Putamen (tissue), 1 donor: Measurements from ENCODE around the gene CAMK4.
A peak's percentile ranks its signal among the peaks of the same experiment; 100 is the strongest.

ENCODE experiments used
- DNase-seq: peaks from one replicate; pipeline ENCODE4 v3.0.0-alpha.2; 2016; ENCODE audit warnings: low spot score

The CAMK4 gene

GRCh38 chr5:111422747-111423720 lies 198.8 kb downstream of the CAMK4 start:
- no peak for DNase-seq

- DNase-seq, result no peak
Measured at GRCh38 chr5:111425205-111425604, 201.0 kb downstream of the CAMK4 start.

GRCh38 chr5:111427762-111428161 lies 203.6 kb downstream of the CAMK4 start:
- DNase-seq, result no peak

DNA sequence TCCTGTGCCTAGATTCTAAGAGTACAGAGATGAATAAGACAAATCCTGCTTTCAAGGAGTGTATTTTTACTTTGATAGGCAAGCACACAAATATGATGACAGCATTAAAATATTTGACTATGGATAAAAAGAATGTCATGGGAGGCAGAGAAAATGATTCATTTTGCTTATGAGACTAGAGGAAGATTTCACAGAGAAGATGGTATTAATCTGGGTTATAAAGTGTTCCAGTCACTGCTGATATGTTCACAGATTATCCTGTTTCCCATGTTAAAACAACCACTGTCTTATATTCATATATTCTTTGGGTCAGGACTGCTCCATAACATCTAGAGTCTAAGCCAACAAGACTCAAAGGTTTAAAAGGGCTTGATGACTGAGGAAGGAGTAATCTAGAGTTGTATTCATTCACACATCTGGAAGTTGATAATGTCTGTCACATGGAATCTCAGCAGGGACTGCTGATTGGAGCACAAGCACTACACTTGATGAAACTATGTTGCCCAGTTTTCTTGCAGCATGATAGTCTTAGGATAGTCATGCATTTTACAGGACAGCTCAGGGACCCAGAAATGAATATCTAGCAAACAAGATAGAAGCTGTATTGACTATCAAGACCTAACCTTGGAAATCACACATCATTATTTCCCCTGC lies 208.8 kb downstream of the CAMK4 start:
- no peak for DNase-seq

DNA sequence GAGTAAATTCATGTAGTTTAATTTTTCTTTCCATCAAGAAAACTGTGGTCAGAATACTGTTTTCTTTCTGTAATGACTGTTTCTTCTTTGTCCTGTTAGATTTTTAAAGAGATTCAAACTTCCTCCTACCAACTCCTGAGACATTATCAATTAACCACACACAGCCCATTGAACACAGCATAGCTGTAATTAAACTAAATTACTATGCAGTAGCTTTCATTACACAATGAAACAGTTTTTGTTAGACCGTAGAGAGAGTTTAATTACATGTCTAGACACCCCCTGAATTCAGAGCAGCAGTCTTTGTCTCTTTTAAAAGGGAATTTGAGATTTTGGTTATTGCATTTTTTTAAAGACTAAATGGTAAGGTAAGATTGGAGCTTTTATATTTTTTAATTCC lies 210.6 kb downstream of the CAMK4 start:
- DNase-seq, result no peak

GRCh38 chr5:111439473-111440075 lies 215.4 kb downstream of the CAMK4 start:
- DNase-seq, result no peak

GRCh38 chr5:111447099-111447498 lies 222.9 kb downstream of the CAMK4 start:
- no peak for DNase-seq

DNA sequence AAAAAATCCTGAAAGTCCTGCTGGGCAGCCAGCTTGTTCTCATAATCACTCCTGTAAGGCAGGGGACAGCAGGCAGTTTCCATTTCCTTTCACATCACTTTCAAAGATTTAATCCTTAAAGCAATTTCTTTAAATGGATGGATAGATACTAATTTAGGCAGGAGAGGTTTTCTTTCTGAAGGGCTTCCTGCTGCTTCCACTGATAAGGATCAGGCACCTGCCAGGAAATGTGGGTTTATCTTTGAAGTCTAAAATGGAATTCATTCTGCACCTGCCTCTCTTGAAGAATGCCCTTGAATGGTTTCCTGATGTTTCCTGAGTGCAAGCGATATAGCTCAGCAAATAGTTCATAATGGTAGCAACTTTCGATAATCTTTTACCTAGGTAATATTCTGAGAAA lies 223.6 kb downstream of the CAMK4 start:
- DNase-seq, result no peak

- DNase-seq, result no peak
Measured at GRCh38 chr5:111453295-111453694, 229.1 kb downstream of the CAMK4 start.

DNA sequence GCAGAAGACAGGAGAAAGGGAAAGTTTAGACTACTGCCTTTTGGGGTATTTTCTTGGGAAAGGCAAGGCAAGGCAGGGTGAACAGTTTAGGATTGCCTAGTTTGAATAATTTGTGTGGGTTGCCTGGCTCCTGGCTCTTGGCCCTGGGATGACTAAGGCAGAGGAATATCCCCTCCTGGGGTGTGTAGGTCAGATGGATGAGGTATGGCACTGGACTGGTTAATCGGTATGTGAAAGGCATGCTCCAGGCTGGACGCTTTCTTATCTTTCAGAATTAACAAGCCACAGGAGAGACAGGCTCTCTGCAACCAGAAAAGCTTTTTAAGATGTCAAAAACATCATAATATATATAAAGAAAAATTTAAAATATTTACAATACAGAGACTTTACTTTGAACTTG lies 229.6 kb downstream of the CAMK4 start:
- no peak for DNase-seq

GRCh38 chr5:111454198-111454622 lies 230.0 kb downstream of the CAMK4 start:
- no peak for DNase-seq

DNA sequence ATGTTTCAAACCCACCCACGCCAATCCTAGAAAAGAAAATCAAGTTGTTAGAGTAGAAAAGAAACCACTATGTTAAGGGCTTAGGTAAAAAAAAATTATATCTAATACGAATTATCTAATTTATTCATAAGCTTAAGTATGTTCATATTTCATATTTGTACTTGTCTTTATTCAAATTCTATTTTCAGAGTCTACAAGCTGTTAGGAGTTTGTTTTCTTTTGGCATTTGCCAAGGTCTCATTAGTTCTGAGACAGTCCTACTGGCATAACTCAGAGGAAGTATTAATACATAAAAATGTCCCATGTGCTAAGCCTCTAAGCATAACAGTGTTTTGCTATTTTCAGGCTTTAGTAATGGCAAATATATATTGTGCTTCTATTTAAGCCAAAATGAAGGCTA lies 230.6 kb downstream of the CAMK4 start:
- DNase-seq, result no peak

GRCh38 chr5:111461255-111461671 lies 237.1 kb downstream of the CAMK4 start:
- peak; percentile 60 for DNase-seq

- DNase-seq, result no peak
Measured at GRCh38 chr5:111461934-111462333, 237.8 kb downstream of the CAMK4 start.

GRCh38 chr5:111463311-111463710 lies 239.1 kb downstream of the CAMK4 start:
- DNase-seq, result no peak

DNA sequence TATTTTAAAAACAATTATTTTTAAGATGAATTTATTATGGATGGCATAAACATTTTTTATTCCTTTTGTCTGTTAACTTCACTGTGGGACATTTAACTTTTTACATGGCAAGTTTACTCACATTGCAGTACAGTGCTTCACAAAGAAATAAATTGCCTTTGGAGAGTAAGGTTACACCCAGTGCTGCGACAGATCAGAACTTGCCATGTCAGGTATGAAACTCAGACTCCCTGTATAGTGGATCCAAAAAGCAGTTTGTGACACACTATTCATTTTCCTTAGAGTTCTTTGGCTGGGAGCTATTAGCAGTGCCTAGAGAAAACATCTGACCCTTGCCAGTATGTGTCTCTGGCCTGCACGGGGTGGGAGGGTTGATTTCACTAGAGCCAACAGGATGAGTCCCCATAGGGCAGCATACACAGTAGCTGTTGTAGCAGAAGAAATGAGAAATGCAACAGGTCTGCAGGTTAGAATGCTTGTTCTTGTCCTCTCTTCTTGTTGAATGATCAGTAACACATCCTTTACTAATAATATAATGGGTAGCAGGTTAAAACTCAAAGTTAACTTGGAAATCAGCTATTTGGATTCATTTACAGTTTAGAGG lies 245.2 kb downstream of the CAMK4 start:
- DNase-seq, result no peak

- no peak for DNase-seq
Measured at GRCh38 chr5:111469903-111470302, 245.7 kb downstream of the CAMK4 start.

DNA sequence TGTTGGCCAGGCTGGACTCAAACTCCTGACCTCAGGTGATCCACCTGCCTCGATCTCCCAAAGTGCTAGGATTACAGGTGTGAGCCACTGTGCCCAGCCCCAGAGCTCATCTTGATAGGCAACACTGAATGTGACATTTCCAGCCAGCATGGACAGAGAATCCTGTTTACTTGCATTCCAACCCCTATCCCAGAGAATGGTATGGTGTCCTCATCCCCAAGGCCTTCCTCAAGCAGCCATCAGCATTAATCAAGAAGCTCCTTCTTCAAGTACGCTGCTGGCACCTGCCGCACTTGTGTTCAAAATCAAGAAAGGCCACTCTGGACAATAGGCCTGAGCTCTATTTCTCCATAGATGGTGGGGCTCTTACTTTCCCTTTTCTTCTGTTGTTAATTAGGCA lies 247.9 kb downstream of the CAMK4 start:
- DNase-seq, result no peak

GRCh38 chr5:111472579-111472978 lies 248.4 kb downstream of the CAMK4 start:
- DNase-seq, result peak; percentile 81

DNA sequence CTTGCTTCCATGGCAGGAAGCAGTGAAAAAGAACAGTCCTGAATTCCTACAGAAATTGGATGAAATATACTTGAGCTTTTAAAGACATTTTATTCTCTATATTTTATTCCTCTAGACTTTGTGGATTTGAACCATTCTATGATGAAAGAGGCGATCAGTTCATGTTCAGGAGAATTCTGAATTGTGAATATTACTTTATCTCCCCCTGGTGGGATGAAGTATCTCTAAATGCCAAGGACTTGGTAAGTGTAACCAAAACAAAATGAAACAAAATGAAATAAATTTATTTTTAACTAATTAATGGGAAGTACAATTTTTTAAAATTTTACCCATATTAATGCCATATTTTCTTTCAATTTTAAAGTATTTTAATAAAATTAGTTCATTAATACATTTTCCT lies 254.1 kb downstream of the CAMK4 start:
- DNase-seq, result no peak

DNA sequence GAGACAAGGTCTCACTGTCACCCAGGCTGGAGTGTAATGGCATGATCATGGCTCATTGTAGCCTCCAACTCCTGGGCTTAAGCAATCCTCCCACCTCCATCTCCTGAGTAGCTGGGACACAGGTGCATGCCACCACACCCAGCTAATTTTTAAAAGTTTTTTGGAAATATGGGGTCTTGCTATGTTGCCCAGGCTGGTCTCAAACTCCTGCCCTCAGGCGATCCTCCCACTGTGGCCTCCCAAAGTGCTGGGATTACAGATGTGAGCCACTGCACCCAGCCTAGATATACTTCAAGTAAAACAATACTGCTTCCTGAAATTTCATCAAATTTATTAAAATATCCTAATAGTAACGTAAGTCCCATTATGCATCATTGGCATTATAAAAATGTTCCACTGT lies 254.7 kb downstream of the CAMK4 start:
- no peak for DNase-seq

- no peak for DNase-seq
Measured at GRCh38 chr5:111480346-111480745, 256.2 kb downstream of the CAMK4 start.
